NCI-H2196 treated with DMSO at 0.1 percent for 48 hours (cell line): ENCODE data around the gene PRRG1.
"Not testable (repeated sequence)": the region's sequence is repeated elsewhere in the genome, so short reads cannot be mapped to it uniquely, and the experiment has no call there.

ENCODE experiments used
- DNase-seq: peaks from one replicate; lab custom pipeline; 2025; ENCODE audit not compliant: unreplicated experiment; lab: John Stamatoyannopoulos, UW

PRRG1 gene

DNA sequence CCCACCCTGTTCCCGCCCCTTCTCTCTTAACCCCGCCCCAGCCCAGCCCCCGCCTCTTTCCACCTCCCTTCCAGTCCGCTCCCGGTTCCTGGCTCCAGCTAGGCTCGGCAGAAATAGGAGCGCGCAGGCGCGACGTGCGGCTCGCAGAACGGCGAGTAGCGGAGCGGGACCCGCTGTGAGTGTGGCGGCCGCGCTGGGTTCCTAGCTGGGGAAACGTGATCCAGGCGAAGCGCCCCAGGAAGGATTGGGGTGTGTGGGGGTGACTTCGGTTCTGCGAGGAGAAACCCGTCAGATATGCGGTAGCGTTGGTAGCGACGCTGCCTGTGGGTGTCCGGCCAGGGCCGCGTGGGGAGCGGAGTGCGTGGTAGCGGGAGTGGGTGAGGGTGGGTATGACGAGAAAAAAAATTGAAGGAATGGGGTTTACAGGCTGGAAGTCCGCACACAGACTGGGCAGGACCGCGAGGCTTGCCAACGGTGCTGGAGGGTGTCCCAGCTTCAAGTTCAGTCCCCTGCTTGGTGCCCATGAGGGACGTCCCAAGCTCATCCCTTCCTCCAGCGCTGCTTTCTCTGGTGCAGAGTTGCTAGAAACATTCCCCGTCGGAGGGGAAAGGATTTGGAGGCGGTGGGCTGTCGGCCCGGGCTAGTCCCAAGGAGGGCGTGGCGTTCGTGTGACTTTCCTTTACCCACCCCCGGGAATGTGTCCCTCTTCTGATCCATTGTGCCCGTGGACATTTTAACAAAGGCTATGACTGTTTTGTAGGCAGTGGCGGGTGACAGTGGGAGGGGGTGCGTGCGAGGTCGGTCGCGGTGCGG, at the start of gene PRRG1:
PRRG1 (plus strand) TSS at position 144 of the 813 bp plus-strand sequence. CDS start 56,886 bp downstream, outside the sequence.
- DNase-seq: no peak

- no peak for DNase-seq
Measured at GRCh38 chrX:37302569-37302968, 46.6 kb upstream of the PRRG1 start.

DNA sequence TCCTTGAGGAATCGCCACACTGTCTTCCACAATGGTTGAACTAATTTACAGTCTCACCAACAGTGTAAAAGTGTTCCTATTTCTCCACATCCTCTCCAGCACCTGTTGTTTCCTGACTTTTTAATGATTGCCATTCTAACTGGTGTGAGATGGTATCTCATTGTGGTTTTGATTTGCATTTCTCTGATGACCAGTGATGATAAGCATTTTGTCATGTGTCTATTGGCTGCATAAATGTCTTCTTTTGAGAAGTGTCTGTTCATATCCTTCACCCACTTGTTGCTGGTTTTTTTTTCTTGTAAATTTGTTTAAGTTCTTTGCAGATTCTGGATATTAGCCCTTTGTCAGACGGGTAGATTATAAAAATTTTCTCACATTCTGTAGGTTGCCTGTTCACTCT, 43.9 kb upstream of the PRRG1 start:
- not testable (repeated sequence) for DNase-seq

GRCh38 chrX:37314531-37314930, 34.6 kb upstream of the PRRG1 start:
- DNase-seq: no peak

GRCh38 chrX:37315511-37316248, 33.5 kb upstream of the PRRG1 start:
- no peak for DNase-seq

GRCh38 chrX:37320541-37321203, 28.5 kb upstream of the PRRG1 start:
- DNase-seq: no peak

GRCh38 chrX:37330642-37331041, 18.5 kb upstream of the PRRG1 start:
- DNase-seq: no peak

- no peak for DNase-seq
Measured at GRCh38 chrX:37331546-37331945, 17.6 kb upstream of the PRRG1 start.

DNA sequence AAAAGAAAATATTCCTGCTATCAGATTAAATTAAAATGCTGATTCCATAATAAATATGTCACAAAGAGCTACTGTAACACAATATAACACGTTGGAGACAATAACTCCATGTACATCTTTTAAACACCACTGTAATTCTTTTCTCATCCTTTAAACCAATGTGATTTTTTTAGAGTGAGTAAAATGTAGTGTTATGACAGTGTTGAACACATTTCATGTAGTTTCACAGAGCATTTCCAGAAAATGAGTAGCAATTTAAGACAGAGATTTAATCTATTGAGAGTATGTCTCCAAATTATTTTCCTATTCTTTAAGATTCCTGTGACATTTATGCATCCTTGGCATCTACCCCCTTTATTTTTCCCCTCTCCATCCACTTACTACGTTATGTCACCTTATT, 17.1 kb upstream of the PRRG1 start:
- DNase-seq: no peak

GRCh38 chrX:37332987-37333658, 16.0 kb upstream of the PRRG1 start:
- DNase-seq: no peak

GRCh38 chrX:37347420-37347819, 1.7 kb upstream of the PRRG1 start:
- DNase-seq: no peak

DNA sequence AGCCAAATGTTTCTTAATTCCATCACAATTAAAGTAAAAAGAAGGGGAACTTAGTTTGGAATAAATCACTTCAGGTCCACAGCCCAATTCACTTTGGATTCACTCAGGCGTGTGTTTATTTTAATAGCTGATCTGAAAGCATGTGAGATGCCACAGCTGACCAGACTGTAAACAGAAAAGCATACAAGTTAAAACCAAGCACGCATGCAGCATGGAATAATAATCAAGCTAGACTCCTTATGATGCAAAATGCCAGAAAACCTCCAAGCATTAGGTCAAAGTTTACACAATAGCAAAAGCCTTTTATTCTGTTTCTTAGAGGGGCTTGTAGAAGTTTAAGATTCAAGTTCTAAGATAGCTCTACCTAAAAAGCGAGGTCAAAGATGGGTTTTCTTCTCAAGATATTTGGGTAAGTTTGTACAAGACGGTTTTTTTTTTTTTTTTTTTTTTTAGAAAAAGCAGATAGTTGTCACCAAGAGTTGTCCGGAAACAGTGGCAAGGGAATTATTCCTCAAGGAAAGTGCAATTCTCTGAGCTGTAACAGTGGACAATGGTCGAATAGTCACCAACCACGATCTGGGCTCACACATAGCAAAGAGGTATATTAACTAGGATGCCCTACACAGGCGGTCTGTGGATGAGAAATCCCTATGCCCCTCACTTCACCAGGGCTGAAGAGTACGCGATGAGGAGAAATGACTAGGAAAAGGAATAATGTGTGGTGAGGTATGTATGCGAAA, 763 bp upstream of the PRRG1 start:
- no peak for DNase-seq

DNA sequence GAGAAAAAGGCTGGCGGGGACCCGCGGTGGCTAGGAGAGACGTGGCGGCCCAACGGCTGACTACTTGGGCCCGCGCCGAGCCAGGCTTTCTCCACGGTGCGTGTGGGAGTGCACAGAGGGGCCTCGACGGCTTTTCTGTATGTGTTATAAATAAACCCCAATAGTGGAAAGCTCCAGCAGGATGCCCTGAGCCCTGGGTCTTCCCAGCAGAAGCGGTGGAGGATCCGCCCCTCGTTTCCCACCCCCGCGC, 268 bp upstream of the PRRG1 start:
- no peak for DNase-seq

DNA sequence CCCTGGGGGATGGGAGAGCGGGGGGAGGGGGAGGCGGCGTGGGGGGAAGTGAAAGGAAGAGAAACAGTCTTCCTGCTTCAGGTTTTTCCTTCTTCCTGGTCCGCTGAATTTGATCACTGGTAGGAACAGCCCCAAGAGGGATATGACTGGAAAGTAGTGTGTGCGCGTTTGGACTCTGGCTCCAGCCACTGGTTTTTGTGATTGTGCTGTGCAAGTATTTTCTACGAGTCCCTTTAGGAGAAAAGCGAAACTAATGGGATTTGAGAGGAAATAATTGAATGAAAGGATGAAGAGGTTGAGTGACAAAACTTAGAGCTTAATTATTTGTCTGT, 836 bp downstream of the PRRG1 start:
- no peak for DNase-seq

GRCh38 chrX:37353646-37354045, 4.5 kb downstream of the PRRG1 start:
- DNase-seq: no peak

GRCh38 chrX:37357436-37357835, 8.3 kb downstream of the PRRG1 start:
- no peak for DNase-seq

DNA sequence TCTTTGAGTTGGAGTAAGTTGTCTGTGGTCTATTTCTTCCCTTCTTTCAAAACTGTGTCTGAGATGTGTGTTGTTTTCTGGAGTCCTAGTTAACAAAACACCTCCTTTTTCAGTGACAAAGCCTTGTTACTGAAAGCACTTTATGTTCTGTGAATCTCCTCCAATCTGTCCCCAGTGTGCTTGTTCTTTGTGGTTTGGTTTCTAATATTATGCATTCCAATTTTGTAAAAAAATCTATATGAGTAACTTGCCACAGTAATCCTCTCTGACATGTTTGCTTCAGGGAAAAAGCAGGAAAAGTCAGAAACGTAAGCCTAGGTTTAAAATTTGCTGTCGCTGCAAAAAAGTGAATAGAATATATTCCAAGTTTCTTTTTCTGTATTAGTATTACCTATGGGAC, 12.4 kb downstream of the PRRG1 start:
- DNase-seq: no peak

- no peak for DNase-seq
Measured at GRCh38 chrX:37364666-37365065, 15.5 kb downstream of the PRRG1 start.

DNA sequence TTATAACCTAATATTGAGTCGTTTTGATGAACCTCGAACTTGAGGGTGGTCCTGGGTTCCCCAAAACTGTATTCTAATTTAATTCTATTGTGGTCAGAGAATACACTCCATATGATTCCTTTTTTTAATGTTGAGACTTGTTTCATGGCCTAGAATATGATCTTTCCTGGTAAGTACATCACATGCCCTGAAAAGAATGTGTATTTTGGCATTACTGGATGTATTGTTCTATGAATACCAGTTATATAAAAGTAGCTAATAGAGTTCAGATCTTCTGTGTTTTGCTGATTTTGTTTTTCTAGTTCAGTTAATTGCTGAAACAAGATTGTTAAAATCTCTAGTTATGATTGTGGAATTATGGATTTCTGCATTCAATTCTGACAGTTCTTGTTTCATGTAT, 18.8 kb downstream of the PRRG1 start:
- no peak for DNase-seq

DNA sequence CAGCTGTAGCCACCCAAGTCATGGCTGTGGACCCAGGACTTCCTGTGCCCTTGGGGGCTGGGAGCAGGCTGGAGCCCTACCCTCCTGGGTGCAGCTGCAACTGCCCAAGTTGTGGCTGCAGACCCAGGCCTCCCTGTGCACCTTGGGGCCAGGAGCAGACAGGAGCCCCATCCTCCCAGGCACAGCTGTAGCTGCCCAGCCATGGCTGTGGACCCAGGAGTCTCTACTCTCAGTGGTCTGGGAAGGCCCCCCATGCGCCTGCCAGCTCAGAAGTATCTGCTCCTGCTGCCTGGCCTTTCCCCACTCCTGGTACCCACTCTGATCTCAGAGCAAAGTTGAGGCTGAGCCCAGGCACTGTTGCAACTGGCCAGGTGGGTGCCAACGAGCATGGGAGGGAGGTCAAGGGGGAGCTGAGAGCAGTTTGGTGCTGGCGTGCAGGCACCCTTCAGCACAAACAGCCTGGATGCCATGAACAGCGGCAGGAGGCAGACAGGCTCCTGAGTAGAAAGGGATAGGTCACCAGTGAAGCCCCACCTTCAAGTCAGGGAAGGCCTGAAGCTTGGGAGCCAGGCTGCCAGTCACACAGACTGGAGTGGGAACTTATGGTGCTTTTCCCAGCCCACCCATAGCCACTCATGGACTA, 21.5 kb downstream of the PRRG1 start:
- no peak for DNase-seq

GRCh38 chrX:37371578-37371991, 22.4 kb downstream of the PRRG1 start:
- no peak for DNase-seq
